H1 (cell line): ENCODE measurements around the gene PFKFB3. TPM values are rescaled to one million over a fixed set of nuclear protein-coding genes. Genes with fewer than 3 reads are reported as not detected.

Experiments used
- CTCF ChIA-PET: fragments of 300-600 bp; sonication (Branson Sonifier 250); formaldehyde crosslinking; loops from one replicate; lab custom pipeline; 2021; ENCODE audit not compliant: partially characterized antibody; lab: Charles Lee
- POLR2A ChIA-PET: fragments of 300-600 bp; sonication (Branson Sonifier 250); formaldehyde crosslinking; loops from one replicate; lab custom pipeline; 2021; ENCODE audit warnings: inconsistent platforms; ENCODE audit not compliant: partially characterized antibody; lab: Charles Lee
- DNase-seq, 2 experiments: peaks; one replicate each; pipeline versions ENCODE4 v3.0.0 to v3.0.0-alpha.2; 2010 to 2022; ENCODE audit warnings: low spot score in 2 of 2, low read depth in 1 of 2, mixed read lengths in 1 of 2
- FAIRE-seq: peaks from 2 replicates; lab custom pipeline; 2011; peaks lifted over from hg19 to GRCh38; lab: Jason Lieb, UNC
- H2AFZ ChIP-seq: 2 replicates; pipeline ENCODE4 v1.8.1; 2012; ENCODE audit warnings: low read length, inconsistent platforms
- H2AK5ac ChIP-seq: 2 replicates; pipeline ENCODE4 v1.6.1; 2013; ENCODE audit warnings: low read depth, low read length
- H2BK120ac ChIP-seq: replicated peaks from 2 replicates; pipeline ENCODE3; 2013; ENCODE audit warnings: low read depth, low read length, inconsistent platforms
- H2BK12ac ChIP-seq: 2 replicates; pipeline ENCODE4 v1.6.1; 2013; ENCODE audit warnings: low read depth, low read length
- H2BK15ac ChIP-seq: 2 replicates; pipeline ENCODE4 v1.6.1; 2013; ENCODE audit warnings: low read length
- H2BK20ac ChIP-seq: 2 replicates; pipeline ENCODE4 v1.6.1; 2013; ENCODE audit warnings: low read length
- H2BK5ac ChIP-seq: 2 replicates; pipeline ENCODE4 v1.6.1; 2013; ENCODE audit warnings: low read depth, low read length
- H3K14ac ChIP-seq: 2 replicates; pipeline ENCODE4 v1.6.1; 2013; ENCODE audit warnings: inconsistent platforms; ENCODE audit not compliant: insufficient read length
- H3K18ac ChIP-seq: 2 replicates; pipeline ENCODE4 v1.6.1; 2013; ENCODE audit warnings: low read length; ENCODE audit errors: extremely low read depth
- H3K23ac ChIP-seq: 2 replicates; pipeline ENCODE4 v1.6.1; 2013; ENCODE audit warnings: inconsistent platforms; ENCODE audit not compliant: insufficient read length
- H3K23me2 ChIP-seq: 2 replicates; pipeline ENCODE4 v1.6.1; 2013; ENCODE audit warnings: low read depth, low read length
- H3K27ac ChIP-seq: 2 replicates; pipeline ENCODE4 v1.6.1; 2011; ENCODE audit warnings: low read depth, low read length, inconsistent platforms
- H3K27me3 ChIP-seq, 4 experiments: replicated peaks in 1 of 4; 1 replicate in 1 of 4; 2 replicates in 3 of 4; pipeline versions ENCODE4 v1.6.1 to v1.8.1; 2011 to 2013; ENCODE audit warnings: low read length in 3 of 4, mild to moderate bottlenecking in 3 of 4, inconsistent platforms in 2 of 4, mixed read lengths in 2 of 4, moderate library complexity in 1 of 4; ENCODE audit not compliant: control insufficient read depth in 3 of 4, insufficient read depth in 3 of 4; ENCODE audit errors: extremely low read depth in 1 of 4
- H3K36me3 ChIP-seq, 4 experiments: 2 replicates each; pipeline versions ENCODE4 v1.6.1 to v1.8.1; 2011 to 2013; ENCODE audit warnings: mild to moderate bottlenecking in 4 of 4, low read length in 3 of 4, moderate library complexity in 2 of 4, control low read depth in 1 of 4, inconsistent platforms in 1 of 4; ENCODE audit not compliant: insufficient read depth in 4 of 4, control insufficient read depth in 2 of 4
- H3K4ac ChIP-seq: replicated peaks from 2 replicates; pipeline ENCODE3; 2013; ENCODE audit warnings: low read length, low read depth, mixed read lengths, inconsistent platforms; ENCODE audit not compliant: insufficient read length
- H3K4me1 ChIP-seq, 4 experiments: replicated peaks in 1 of 4; 1 replicate in 1 of 4; 2 replicates in 3 of 4; pipeline versions ENCODE4 v1.6.1 to v1.8.1; 2011 to 2013; ENCODE audit warnings: low read length in 3 of 4, inconsistent platforms in 2 of 4, mixed read lengths in 1 of 4; ENCODE audit not compliant: insufficient read depth in 4 of 4, control insufficient read depth in 3 of 4
- H3K4me2 ChIP-seq, 2 experiments: 2 replicates each; pipeline versions ENCODE4 v1.6.1 to v1.8.1; 2011 to 2013; ENCODE audit warnings: low read depth in 2 of 2, low read length in 2 of 2, control low read depth in 1 of 2, inconsistent platforms in 1 of 2, mild to moderate bottlenecking in 1 of 2; ENCODE audit not compliant: insufficient read depth in 1 of 2
- H3K4me3 ChIP-seq, 4 experiments: fragments of 200-600, 300-600 bp in 1 of 4; sonication (generic), shearing (Covaris generic), sonication (Bioruptor Twin) in 1 of 4; 2 replicates each; pipeline versions ENCODE4 v1.5.1 to v1.8.1; 2011 to 2016; ENCODE audit warnings: low read length in 4 of 4, low read depth in 3 of 4, control low read depth in 2 of 4, inconsistent platforms in 2 of 4, mild to moderate bottlenecking in 2 of 4, mixed read lengths in 1 of 4, moderate library complexity in 1 of 4; ENCODE audit not compliant: insufficient read depth in 2 of 4; ENCODE audit errors: extremely low read depth in 1 of 4
- H3K56ac ChIP-seq: replicated peaks from 2 replicates; pipeline ENCODE3; 2013; ENCODE audit warnings: low read depth, mild to moderate bottlenecking, mixed read lengths, low read length, inconsistent platforms; ENCODE audit not compliant: insufficient read length
- H3K79me1 ChIP-seq: 2 replicates; pipeline ENCODE4 v1.6.1; 2013; ENCODE audit warnings: low read depth, low read length, control low read depth
- H3K79me2 ChIP-seq, 2 experiments: 2 replicates each; pipeline versions ENCODE4 v1.6.1 to v1.8.1; 2012 to 2013; ENCODE audit warnings: low read length in 2 of 2, mild to moderate bottlenecking in 2 of 2, inconsistent platforms in 1 of 2; ENCODE audit not compliant: insufficient read depth in 2 of 2, control insufficient read depth in 1 of 2
- H3K9ac ChIP-seq, 4 experiments: replicated peaks in 1 of 4; 1 replicate in 1 of 4; 2 replicates in 3 of 4; pipeline versions ENCODE4 v1.6.1 to v1.8.1; 2011 to 2013; ENCODE audit warnings: low read depth in 3 of 4, low read length in 3 of 4, control low read depth in 2 of 4, mild to moderate bottlenecking in 2 of 4, moderate library complexity in 2 of 4, inconsistent platforms in 1 of 4; ENCODE audit errors: extremely low read depth in 1 of 4
- H3K9me3 ChIP-seq, 2 experiments: 2 replicates each; pipeline versions ENCODE4 v1.6.1 to v1.8.1; 2012 to 2013; ENCODE audit warnings: mild to moderate bottlenecking in 2 of 2, moderate library complexity in 2 of 2, control low read depth in 1 of 2, inconsistent platforms in 1 of 2, low read depth in 1 of 2, low read length in 1 of 2, mixed read lengths in 1 of 2; ENCODE audit not compliant: insufficient read depth in 2 of 2
- H4K20me1 ChIP-seq, 2 experiments: replicated peaks in 1 of 2; 2 replicates each; pipeline versions ENCODE3 to v1.8.1; 2011 to 2013; ENCODE audit warnings: inconsistent platforms in 2 of 2, low read length in 2 of 2, mild to moderate bottlenecking in 1 of 2; ENCODE audit not compliant: insufficient read depth in 2 of 2, control insufficient read depth in 1 of 2
- H4K5ac ChIP-seq: 2 replicates; pipeline ENCODE4 v1.6.1; 2013; ENCODE audit warnings: low read length, low read depth, mixed read lengths, inconsistent platforms; ENCODE audit not compliant: insufficient read length
- H4K8ac ChIP-seq: 2 replicates; pipeline ENCODE4 v1.8.0; 2013; ENCODE audit warnings: mild to moderate bottlenecking, moderate library complexity, low read length, inconsistent platforms; ENCODE audit not compliant: insufficient read depth; ENCODE audit errors: extremely low read depth
- H4K91ac ChIP-seq: replicated peaks from 2 replicates; pipeline ENCODE3; 2013; ENCODE audit warnings: low read length, mixed read lengths, inconsistent platforms; ENCODE audit not compliant: insufficient read length
- BACH1 ChIP-seq: IDR thresholded peaks from 2 replicates; pipeline ENCODE4 v1.6.1; 2012; ENCODE audit warnings: low read length, improper control_type of control experiment
- EZH2 ChIP-seq: fragments of 200-600 bp; sonication (generic); IDR thresholded peaks from 2 replicates; pipeline ENCODE4 v1.7.1; 2012; ENCODE audit warnings: low read depth, mild to moderate bottlenecking, moderate library complexity, low read length, inconsistent platforms; ENCODE audit not compliant: severe bottlenecking
- GABPA ChIP-seq: IDR thresholded peaks from 2 replicates; pipeline ENCODE4 v1.6.1; 2011; ENCODE audit warnings: mild to moderate bottlenecking, low read length, moderate library complexity, borderline replicate concordance; ENCODE audit not compliant: insufficient read depth
- KDM4A ChIP-seq: IDR thresholded peaks from one replicate; pipeline ENCODE4 v1.7.1; 2012; ENCODE audit warnings: low read depth, mild to moderate bottlenecking, moderate library complexity, low read length, inconsistent platforms; ENCODE audit not compliant: severe bottlenecking
- KDM5A ChIP-seq: fragments of 200-600 bp; IDR thresholded peaks from 2 replicates; pipeline ENCODE4 v1.7.1; 2012; ENCODE audit warnings: mild to moderate bottlenecking, low read length, inconsistent platforms, mixed read lengths
- MAX ChIP-seq: IDR thresholded peaks from 2 replicates; pipeline ENCODE4 v1.6.1; 2012; ENCODE audit warnings: inconsistent platforms
- POLR2A ChIP-seq, 2 experiments: IDR thresholded peaks; 1 replicate in 1 of 2; 2 replicates in 1 of 2; pipeline ENCODE4 v1.6.1; 2011; ENCODE audit warnings: low read depth in 2 of 2, low read length in 2 of 2, mild to moderate bottlenecking in 2 of 2; ENCODE audit errors: control extremely low read depth in 1 of 2
- POU5F1 ChIP-seq: IDR thresholded peaks from 2 replicates; pipeline ENCODE4 v1.6.1; 2011; ENCODE audit warnings: low read depth, mild to moderate bottlenecking, low read length, moderate library complexity
- SAP30 ChIP-seq: fragments of 300-600 bp; sonication (generic); IDR thresholded peaks from 2 replicates; pipeline ENCODE4 v1.7.1; 2012; ENCODE audit warnings: low read length, moderate library complexity, mild to moderate bottlenecking, inconsistent platforms; ENCODE audit not compliant: insufficient read depth, insufficient replicate concordance
- TAF1 ChIP-seq: IDR thresholded peaks from 2 replicates; pipeline ENCODE4 v1.6.1; 2011; ENCODE audit warnings: mild to moderate bottlenecking, low read depth, low read length
- TBP ChIP-seq: IDR thresholded peaks from 2 replicates; pipeline ENCODE4 v1.6.1; 2011; ENCODE audit warnings: low read depth, low read length, improper control_type of control experiment
- USF2 ChIP-seq: IDR thresholded peaks from 2 replicates; pipeline ENCODE4 v1.6.1; 2011; ENCODE audit warnings: low read length, improper control_type of control experiment
- ZNF274 ChIP-seq: IDR thresholded peaks from 2 replicates; pipeline ENCODE4 v1.7.0; 2012; ENCODE audit warnings: low read length, borderline replicate concordance; ENCODE audit errors: extremely low read depth
- WGBS, 2 experiments: shearing (Covaris generic) in 1 of 2; methylation state at CpG; one replicate each; pipeline versions ENCODE4 v1.1.6 to v1.1.7; 2013 to 2015; ENCODE audit warnings: low lambda C conversion rate in 2 of 2, mixed read lengths in 2 of 2, inconsistent platforms in 1 of 2, low coverage in 1 of 2, missing lambda C conversion rate in 1 of 2; ENCODE audit not compliant: insufficient replicate concordance in 2 of 2, insufficient coverage in 1 of 2, insufficient read length in 1 of 2; ENCODE audit errors: extremely low coverage in 1 of 2, missing lambda C conversion rate in 1 of 2; 5-methylcytosine and 5-hydroxymethylcytosine counted together
- polyA plus RNA-seq, 7 experiments: library from polyadenylated mRNA; depleted of rRNA in 3 of 7; stranded (reverse) in 5 of 7; unstranded in 2 of 7; fragments of >200 nt in 5 of 7; fragments of 200-250 nt in 2 of 7; gene quantifications; 1 replicate in 5 of 7; 2 replicates in 1 of 7; 4 replicates in 1 of 7; pipeline versions ENCODE4 v1.2.1 to v1.2.3, GENCODE V29; 2011 to 2013; ENCODE audit warnings: missing spikeins in 2 of 7, mixed read lengths in 2 of 7
- total RNA-seq: library from RNA; stranded (reverse); fragmentation: NEBNext Ultra II Directional; extraction: Animal tissue kit (Norgen Biotek cat#: 25700); gene quantifications from 2 replicates; pipeline ENCODE4 v1.2.1, GENCODE V29; 2021

The PFKFB3 gene
- total and polyA plus RNA-seq, 2 of the 8 experiments (the other 6 are each of a cell fraction or from before 2014, with no cell fraction given), result 15.6 to 32.0 TPM

DNA sequence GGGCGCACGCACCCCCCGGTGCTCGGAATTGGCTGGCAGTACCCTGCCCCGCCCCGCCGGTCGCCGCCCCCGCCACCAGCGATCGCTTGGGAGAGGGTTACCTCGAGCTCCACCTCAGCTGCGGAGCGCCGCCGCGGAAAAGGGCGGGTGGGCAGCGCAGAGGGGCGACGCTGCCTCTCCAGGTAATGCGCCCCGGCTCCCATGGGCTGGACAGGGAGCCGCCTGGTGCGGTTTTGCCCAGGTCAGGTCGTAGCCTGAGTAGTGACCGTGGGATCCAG lies 1.3 kb downstream of the PFKFB3 start:
- H2BK15ac ChIP-seq, result no peak overlapping the region
- peak overlapping the region; percentile 18; the same call in 1 of the 2 replicates for H4K8ac ChIP-seq
- CTCF ChIA-PET, result interaction anchor here (0.7 to 2.5 kb wide), 9 partner anchors 17 to 203 kb away, joined by 3 to 12 read pairs (median 3); no protein-coding TSS in a partner anchor
- no peak overlapping the region for H3K14ac ChIP-seq
- no peak overlapping the region for H3K4ac ChIP-seq
- H3K36me3 ChIP-seq, result no peaks in the 10 kb centered on the region
- POLR2A ChIA-PET, result interaction anchor here (0.6 to 3.9 kb wide), 6 partner anchors 14 to 201 kb away, joined by 3 to 66 read pairs (median 10); no protein-coding TSS in a partner anchor
- H2BK20ac ChIP-seq, result no peak overlapping the region
- H3K27ac ChIP-seq, result no peak overlapping the region
- H3K23me2 ChIP-seq, result peaks cover 22% of the 10 kb centered on the region
- H2BK5ac ChIP-seq, result no peak overlapping the region
- peaks cover 0 to 35% of the 10 kb centered on the region in 2 experiments; a peak in 3 of 4 replicates for H3K79me2 ChIP-seq
- no peak overlapping the region for H2BK12ac ChIP-seq
- H3K9ac ChIP-seq, result peak overlapping the region in 3 of 4 experiments; percentile 33 to 55 (median 34); a peak in 4 of 7 replicates
- no peaks in the 10 kb centered on the region for H3K9me3 ChIP-seq
- FAIRE-seq, result no peak
- no peak overlapping the region for H4K91ac ChIP-seq
- peaks cover 19 to 33% (median 31%) of the 10 kb centered on the region in 4 experiments; a peak in 6 of 7 replicates for H3K27me3 ChIP-seq
- H2BK120ac ChIP-seq, result no peak overlapping the region
- no peak overlapping the region for H3K56ac ChIP-seq
- DNase-seq, result peak in 1 of 2 experiments; percentile 71
- no peak overlapping the region for H4K5ac ChIP-seq
- no peak overlapping the region for H2AK5ac ChIP-seq
- peaks cover 9% of the 10 kb centered on the region; the same call in 1 of the 2 replicates for H3K79me1 ChIP-seq
- peak overlapping the region; percentile 19 for H3K18ac ChIP-seq
- H3K4me2 ChIP-seq, result peak overlapping the region; percentile 81 to 87
- WGBS, 2 experiments, result 2% methylated on average over 19 of the region's 28 CpGs; no CpG with 5 or more reads in 1 of the 2 experiments
- H4K20me1 ChIP-seq, result peaks cover 14 to 32% of the 10 kb centered on the region in 2 experiments
- H3K4me1 ChIP-seq, result peaks cover 3 to 10% (median 7%) of the 10 kb centered on the region in 4 experiments
- H3K4me3 ChIP-seq, result peak overlapping the region; percentile 63 to 92 (median 80)
- no peak overlapping the region for H2AFZ ChIP-seq
- no peak overlapping the region for H3K23ac ChIP-seq
- TF ChIP-seq GABPA (0 out of 2 replicates have a peak, but pooled peaks have one; percentile 12), BACH1 (no peak), ZNF274 (no peak), EZH2 (no peak), POU5F1 (no peak), USF2 (no peak), TAF1 (no peak), KDM5A (no peak), TBP (no peak), SAP30 (no peak), KDM4A (no peak), MAX (peak; percentile 38; the same call in 1 of the 2 replicates), POLR2A (IDR thresholded peaks at IDR 0.05; ENCODE audit: control extremely low read depth in 1 of 2, low read depth in 2 of 2, low read length in 2 of 2) (no peak)
